Neural progenitor cell (in vitro differentiated cells): ENCODE results near the gene RASA2.

Experiments used
- CTCF ChIP-seq: fragments of 200-600 bp; sonication (generic); IDR thresholded peaks from 2 replicates; pipeline ENCODE4 v1.5.1; 2017; ENCODE audit warnings: antibody characterized with exemption, mild to moderate bottlenecking
- EZH2 ChIP-seq: fragments of 200-600 bp; sonication (generic); IDR thresholded peaks from 2 replicates; pipeline ENCODE4 v1.6.1; 2017; ENCODE audit warnings: antibody characterized with exemption, mild to moderate bottlenecking, moderate library complexity

GRCh38 chr3:141519587-141519986, 32.8 kb downstream of the RASA2 start:
- TF ChIP-seq EZH2 (no peak), CTCF (no peak)
